Immature natural killer cell (primary cell): ENCODE measurements around the gene RERG. TPM values are rescaled to one million over a fixed set of nuclear protein-coding genes. Genes with fewer than 3 reads are reported as not detected.

Source experiments
- polyA plus RNA-seq, 3 donors: library from polyadenylated mRNA; unstranded; fragments of 300-500 nt; fragmentation: Illumina TruSeq; gene quantifications; one replicate each; pipeline ENCODE4 v1.2.3, GENCODE V29; 2021

The RERG gene
- polyA plus RNA-seq, 3 donors from 2014 or later: not detected

Other genes starting within 250 kb of the RERG start
- gene PDE6H, start 248.4 kb downstream of the RERG start, polyA plus RNA-seq: not detected
- gene PTPRO, start 101.1 kb upstream of the RERG start, polyA plus RNA-seq: under 1 TPM in 1 of 3 donors, not detected in 2; 0.22 TPM